Stimulated activated CD4-positive, alpha-beta T cell treated with anti-CD3 and anti-CD28 coated beads, Interleukin-12 subunit alpha, Interleukin-12 subunit beta, amount 100 ng/mL, for 24 hours (primary cell): Measurements from ENCODE around the gene KRTAP9-1.
"Not testable (repeated sequence)": the region's sequence is repeated elsewhere in the genome, so short reads cannot be mapped to it uniquely, and the experiment has no call there.

Experiments used
- DNase-seq, 2 experiments: peaks; one replicate each; pipeline ENCODE4 v3.0.0-alpha.2; 2020; ENCODE audit warnings: low read depth in 2 of 2

Gene KRTAP9-1

GRCh38 chr17:41189837-41190318, at the start of gene KRTAP9-1:
Gene KRTAP9-1, plus strand, starts transcription at chr17:41189887. Its CDS starts 0 bp downstream, at chr17:41189887.
- DNase-seq: not testable (repeated sequence)

DNA sequence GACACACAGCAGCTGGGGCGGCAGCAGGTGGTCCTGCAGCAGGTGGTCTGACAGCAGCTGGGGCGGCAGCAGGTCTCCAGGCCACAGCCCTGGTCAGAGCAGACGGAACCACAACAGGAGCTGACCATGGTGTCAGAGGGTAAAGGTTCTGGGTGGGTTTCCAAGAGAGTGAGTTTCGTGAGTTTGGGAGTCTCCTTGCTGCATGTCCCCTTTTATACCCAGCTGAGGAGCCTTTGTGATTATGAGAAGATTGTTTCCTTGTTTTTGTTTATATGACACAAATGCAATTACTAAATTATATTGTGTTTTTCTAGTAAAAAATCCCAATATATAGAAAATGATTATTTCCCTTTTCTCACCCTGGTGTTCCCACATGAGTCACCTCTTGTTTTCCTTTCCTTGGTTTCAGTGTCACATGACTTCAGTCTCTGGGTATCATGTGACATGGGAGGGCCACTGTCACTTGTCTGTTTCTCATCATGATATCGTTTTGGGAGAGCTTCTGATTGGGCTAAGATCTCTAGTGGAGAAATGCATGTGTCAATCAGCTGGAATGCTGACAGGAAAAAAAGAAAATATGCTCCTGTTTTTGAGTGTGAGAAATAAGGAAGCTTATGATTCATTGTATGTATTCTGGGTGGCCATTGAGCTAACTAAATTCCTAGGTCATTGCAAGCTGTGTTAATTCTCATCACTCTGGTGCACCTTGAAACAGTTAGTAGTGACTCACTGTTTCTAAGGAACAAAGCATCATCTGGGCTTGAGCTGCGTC, 49.1 kb upstream of the KRTAP9-1 start, which contains the start of gene KRTAP4-6:
KRTAP4-6 (minus strand) TSS at position 185 of the 772 bp plus-strand sequence; CDS start at position 128, 57 bp downstream.
- no peak for DNase-seq

- DNase-seq: no peak
These were observed 48.3 kb upstream of the KRTAP9-1 start for GRCh38 chr17:41141361-41141760.

DNA sequence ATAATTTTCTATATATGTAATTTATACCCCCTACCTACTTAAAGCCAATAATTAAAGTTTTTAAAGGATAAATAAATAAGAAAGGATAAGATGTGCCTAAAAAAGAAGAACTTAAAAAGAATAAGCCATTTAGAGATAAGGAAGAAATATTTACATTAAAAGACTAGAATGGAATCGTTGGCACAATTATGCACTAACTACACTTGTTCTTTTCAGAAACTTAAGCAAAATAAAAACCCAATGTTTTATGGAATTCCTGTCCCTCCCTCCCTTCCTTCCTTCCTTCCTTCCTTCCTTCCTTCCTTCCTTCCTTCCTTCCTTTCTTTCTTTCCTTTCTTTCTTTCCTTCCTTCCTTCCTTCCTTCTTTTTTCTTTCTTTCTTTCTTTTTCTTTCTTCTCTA, 44.8 kb upstream of the KRTAP9-1 start:
- no peak for DNase-seq

GRCh38 chr17:41145261-41145660, 44.4 kb upstream of the KRTAP9-1 start:
- DNase-seq: no peak

DNA sequence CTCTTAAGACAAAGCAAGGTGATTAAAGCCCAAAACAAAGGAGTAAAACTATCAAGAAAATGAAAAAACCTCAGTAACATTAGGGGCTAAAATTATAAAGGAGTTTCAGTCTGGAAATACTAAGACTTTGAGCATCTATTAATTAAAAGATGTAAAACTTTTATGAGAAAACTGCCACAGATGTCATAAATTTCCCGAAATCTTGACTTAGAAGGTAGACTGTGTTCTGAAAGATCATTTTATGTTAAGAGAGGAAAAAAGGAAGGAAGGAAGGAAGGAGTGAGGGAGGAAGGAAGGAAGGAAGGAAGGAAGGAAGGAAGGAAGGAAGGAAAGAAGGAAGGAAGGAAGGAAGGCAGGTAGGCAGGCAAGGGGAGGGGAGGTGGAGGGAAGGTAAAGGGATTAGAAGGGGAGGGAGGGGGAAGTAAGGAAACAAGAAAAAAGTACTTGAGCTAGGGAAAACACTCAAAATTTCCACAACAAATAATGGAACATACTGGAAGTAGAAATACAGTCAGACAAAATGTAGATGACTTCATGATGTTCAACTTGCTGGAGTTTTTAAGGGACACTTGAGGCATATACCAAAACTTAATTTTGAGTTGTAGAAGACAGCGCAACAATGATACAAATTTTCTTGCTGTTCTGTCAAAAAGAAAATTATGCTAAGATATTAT, 42.0 kb upstream of the KRTAP9-1 start:
- DNase-seq: no peak

- not testable (repeated sequence) for DNase-seq
These were observed 40.6 kb upstream of the KRTAP9-1 start for GRCh38 chr17:41148971-41149651.

- DNase-seq: no peak
These were observed 40.1 kb upstream of the KRTAP9-1 start, which contains the start of gene KRTAP4-5 for GRCh38 chr17:41149652-41149985. Gene KRTAP4-5, minus strand, starts transcription at chr17:41149825. Its CDS starts 58 bp downstream, at chr17:41149767.

DNA sequence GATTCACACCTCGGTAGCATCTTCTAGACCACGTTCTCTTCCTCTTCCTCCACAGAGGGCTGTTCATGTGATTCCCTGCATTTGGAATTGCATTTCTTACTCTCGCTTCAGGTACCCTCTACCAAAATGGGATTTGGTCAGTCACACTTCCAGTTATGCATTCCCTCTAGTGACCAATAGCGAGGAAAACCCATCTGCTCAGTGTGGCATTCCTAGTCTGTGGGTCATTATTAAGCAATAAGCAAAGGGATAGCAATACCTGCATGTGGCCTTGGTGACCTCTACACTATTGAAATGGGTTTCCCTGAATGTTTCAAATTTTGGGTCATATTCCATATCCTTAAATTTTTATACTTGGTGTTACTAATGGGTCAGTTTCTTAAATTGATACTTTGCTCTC, 39.7 kb upstream of the KRTAP9-1 start:
- DNase-seq: no peak

DNA sequence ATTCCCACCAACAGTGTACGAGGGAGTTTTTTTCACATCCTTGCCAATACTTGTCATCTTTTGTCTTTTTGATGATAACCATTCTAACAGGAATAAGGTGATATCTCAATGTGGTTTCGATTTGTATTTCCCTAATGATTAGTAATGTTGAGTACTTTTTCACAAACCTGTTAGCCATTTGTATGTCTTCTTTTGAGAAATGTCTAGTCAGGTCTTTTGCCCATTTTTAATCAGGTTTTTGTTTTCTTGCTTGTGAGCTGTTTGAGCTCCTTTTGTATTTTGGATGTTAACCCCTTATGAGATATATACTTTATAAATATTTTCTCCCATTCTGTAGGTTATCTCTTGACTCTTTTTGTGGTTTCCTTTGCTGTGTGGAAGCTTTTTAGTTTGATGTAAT, 38.2 kb upstream of the KRTAP9-1 start:
- DNase-seq: no peak

- no peak for DNase-seq
These were observed 35.8 kb upstream of the KRTAP9-1 start for GRCh38 chr17:41153856-41154255.

- DNase-seq: not testable (repeated sequence)
These were observed 29.5 kb upstream of the KRTAP9-1 start for GRCh38 chr17:41160190-41160589.

DNA sequence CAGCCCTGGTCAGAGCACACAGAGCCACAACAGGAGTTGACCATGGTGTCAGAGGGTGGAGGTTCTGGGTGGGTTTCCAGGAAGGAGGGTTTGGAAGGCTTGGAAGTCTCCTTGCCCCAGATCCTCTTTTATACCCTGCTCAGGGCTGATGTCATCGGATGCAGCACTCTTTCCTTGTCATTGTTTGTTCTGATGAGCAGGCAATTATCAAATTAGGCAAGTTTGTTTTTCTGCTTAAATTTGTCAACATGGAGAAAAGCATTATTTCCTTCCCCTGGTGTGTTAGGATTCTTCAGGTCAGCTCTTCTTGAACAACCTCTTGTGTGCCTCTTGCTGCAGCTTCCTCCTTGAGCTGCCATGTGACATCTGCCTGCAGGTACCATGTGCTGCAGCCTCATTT, 29.0 kb upstream of the KRTAP9-1 start, which contains the start of gene KRTAP4-4:
KRTAP4-4 (minus strand) TSS at position 101 of the 400 bp plus-strand sequence; CDS start at position 44, 57 bp downstream.
- no peak for DNase-seq

DNA sequence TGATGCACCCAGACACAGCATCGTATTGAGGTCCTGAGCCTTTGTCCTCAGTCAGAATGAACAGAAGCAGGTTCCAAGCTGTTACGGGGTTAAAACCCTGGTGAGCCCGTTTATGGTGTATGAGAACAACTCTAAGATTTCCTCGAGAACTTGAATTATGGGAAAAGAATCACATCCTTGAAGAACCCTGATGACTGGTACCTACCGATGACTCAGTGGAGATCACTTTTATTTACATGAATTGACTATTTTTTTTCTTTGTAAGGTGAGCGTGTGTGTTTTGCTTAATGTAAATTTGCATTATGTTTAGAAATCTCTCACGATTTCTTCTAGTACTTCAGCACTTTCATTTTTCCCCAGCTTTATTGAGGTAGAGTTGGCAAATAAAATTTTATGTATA, 25.9 kb upstream of the KRTAP9-1 start:
- DNase-seq: no peak

- no peak for DNase-seq
These were observed 22.1 kb upstream of the KRTAP9-1 start for GRCh38 chr17:41167561-41167960.

DNA sequence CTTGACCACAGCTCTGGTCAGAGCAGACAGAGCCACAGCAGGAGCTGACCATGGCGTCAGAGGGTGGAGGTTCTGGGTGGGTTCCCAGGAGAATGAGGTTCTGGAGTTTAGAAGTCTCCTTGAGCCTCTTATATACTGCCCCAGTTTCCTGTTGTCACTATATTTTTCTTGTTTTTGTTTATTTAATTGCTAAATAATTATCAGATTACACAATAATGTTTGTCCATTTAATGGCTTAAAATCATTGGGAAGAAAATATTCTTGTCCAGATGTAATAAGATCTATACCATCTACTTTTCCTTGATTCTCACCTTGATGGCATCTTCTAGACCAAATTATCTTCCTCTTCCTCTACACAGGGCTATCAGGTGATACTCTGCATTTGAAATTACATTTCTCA, 21.6 kb upstream of the KRTAP9-1 start, which contains the start of gene KRTAP4-3:
KRTAP4-3 (minus strand) TSS at position 101 of the 400 bp plus-strand sequence; CDS start at position 52, 49 bp downstream.
- no peak for DNase-seq

DNA sequence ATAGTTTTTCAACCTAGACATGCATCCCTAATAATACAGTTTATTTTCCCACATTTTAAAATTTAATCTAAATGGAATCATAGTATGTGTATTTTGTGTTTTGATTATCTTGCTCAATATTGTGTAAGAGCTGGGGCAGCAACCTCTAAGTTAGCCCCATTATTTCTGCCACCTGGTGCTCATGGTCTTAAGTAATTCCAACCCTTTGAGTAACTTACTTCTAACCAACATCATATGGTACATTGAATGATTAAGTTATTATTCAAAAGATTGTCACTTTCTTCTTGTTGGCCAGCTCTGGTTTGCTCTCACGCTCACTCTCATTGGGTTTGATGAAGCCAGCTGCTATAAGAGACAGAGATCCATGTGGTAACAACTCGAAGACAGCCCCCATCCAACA, 17.8 kb upstream of the KRTAP9-1 start:
- DNase-seq: no peak

DNA sequence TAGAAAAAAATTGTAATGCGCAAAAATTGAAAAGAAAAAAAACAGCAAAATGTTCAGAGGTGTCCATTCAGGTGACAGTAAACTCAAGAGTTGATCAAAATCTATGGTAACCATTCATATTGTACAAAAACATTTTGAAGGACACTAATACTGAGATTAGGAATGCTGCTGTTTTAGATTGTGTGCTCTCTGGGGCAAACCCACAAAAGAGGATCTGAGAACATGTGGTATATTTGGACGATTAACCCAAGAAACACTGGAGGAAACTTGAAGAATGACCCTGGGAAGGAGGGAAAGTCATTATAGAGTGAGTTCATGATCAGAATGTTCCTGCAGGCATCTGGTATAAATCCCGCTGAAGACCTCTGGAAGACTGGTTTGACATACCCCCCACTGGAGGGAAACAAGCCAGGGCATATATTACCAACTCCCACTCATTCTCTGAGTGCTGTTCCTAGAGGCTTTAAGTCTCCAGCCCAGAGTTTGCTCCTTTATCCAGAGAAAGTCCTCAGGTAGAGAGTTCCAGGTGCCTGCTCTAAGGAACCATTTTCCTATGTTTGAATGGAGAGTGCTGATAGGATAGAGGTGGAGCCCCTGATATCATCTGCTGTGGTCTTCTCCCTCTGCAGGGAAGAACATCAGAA, 12.8 kb upstream of the KRTAP9-1 start:
- no peak for DNase-seq

GRCh38 chr17:41177727-41178271, 11.9 kb upstream of the KRTAP9-1 start, which contains the start of gene KRTAP4-2:
Gene KRTAP4-2, minus strand, starts transcription at chr17:41178221. Its CDS starts 57 bp downstream, at chr17:41178164.
- no peak for DNase-seq

DNA sequence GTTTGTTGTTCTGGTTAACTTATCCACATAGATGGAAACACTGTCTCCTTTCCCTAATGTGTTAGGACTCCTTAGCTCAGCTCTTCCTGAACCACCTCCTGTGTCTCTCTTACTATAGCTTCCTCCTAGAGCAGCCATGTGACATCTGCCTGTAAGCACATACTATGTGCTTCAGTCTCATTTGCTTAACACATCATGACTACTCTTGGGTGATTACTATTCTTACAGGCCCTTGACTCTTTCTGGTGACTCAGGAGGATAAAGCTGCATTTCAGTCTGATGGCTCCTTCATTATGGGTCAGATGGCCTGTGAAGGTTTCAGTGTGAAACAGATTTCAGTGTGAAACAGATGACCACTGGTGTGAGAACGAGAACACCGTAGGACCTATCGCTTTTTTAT, 11.3 kb upstream of the KRTAP9-1 start:
- no peak for DNase-seq
